ENCODE measurements around the gene STK32B. TPM values are rescaled to one million over a fixed set of nuclear protein-coding genes. Genes with fewer than 3 reads are reported as not detected.

STK32B gene
- total RNA-seq, 1 donor from 2014 or later, result 4.2 TPM

GRCh38 chr4:5206016-5206790 lies 154.9 kb downstream of the STK32B start:
- no peak for DNase-seq (ENCODE audit: low read depth)
- no peak for TF ChIP-seq CTCF (conservative IDR thresholded peaks at IDR 0.05; ENCODE audit: low read depth, low read length)
- no peak overlapping the region for H3K4me3 ChIP-seq (ENCODE audit: low read depth, low read length)

- H3K4me3 ChIP-seq (ENCODE audit: low read depth, low read length), result no peak overlapping the region
- no peak for DNase-seq (ENCODE audit: low read depth)
- no peak for TF ChIP-seq CTCF (conservative IDR thresholded peaks at IDR 0.05; ENCODE audit: low read depth, low read length)
Measured at GRCh38 chr4:5209862-5210261, 158.6 kb downstream of the STK32B start.

- no peak for DNase-seq (ENCODE audit: low read depth)
- TF ChIP-seq CTCF (conservative IDR thresholded peaks at IDR 0.05; ENCODE audit: low read depth, low read length), result no peak
- H3K4me3 ChIP-seq (ENCODE audit: low read depth, low read length), result no peak overlapping the region
Measured at GRCh38 chr4:5211282-5211839, 160.1 kb downstream of the STK32B start.

- no peak for DNase-seq (ENCODE audit: low read depth)
- H3K4me3 ChIP-seq (ENCODE audit: low read depth, low read length), result no peak overlapping the region
- TF ChIP-seq CTCF (conservative IDR thresholded peaks at IDR 0.05; ENCODE audit: low read depth, low read length), result no peak
Measured at GRCh38 chr4:5212255-5213013, 161.2 kb downstream of the STK32B start.

GRCh38 chr4:5213087-5213595 lies 161.9 kb downstream of the STK32B start:
- DNase-seq (ENCODE audit: low read depth), result no peak
- no peak for TF ChIP-seq CTCF (conservative IDR thresholded peaks at IDR 0.05; ENCODE audit: low read depth, low read length)
- no peak overlapping the region for H3K4me3 ChIP-seq (ENCODE audit: low read depth, low read length)

GRCh38 chr4:5215321-5215720 lies 164.0 kb downstream of the STK32B start:
- no peak for DNase-seq (ENCODE audit: low read depth)
- no peak overlapping the region for H3K4me3 ChIP-seq (ENCODE audit: low read depth, low read length)
- TF ChIP-seq CTCF (conservative IDR thresholded peaks at IDR 0.05; ENCODE audit: low read depth, low read length), result no peak
